EH (cell line): ENCODE results near the gene TNFRSF18.
A peak's percentile ranks its signal among the peaks of the same experiment; 100 is the strongest.

ENCODE experiments used
- DNase-seq: peaks from one replicate; pipeline ENCODE4 v3.0.0-alpha.2; 2015; ENCODE audit warnings: low read depth

Gene TNFRSF18

DNA sequence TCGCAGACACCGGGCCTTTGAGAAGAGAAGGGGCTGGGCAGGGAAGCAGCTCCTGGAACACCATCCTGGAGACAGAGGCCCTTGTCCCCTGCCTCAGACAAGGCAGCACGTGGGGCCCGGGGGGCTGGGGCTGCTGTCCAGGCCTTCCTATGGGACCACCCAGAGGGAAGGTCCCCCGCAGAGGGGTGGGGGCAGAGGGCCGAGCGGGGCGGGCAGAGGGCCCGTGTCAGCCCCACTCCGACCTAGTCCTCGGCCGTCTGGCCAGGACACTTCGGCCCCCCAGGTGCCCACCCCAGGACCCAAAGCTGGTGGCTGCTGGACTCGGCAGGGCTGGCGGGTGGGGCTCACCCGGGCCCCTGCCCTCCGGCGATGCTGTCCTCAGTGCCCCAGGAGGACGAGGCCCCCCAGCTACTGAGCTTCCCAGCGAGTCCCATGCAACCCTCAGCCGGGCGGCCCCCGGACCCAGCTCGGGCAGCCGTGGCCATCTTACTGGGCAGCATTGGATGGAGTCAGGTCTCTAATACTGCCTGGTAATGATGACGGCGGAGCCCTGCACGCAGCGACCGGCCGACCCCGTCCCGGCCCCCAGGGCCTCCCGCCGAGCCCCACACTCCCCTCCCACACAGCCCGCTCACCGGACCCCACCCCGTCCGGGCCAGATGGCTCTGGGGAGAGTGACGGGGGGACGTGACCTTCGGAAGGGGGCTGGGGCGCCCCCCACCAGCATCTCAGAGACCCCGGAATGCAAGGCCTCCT, 39.6 kb downstream of the TNFRSF18 start:
- no peak for DNase-seq

GRCh38 chr1:1165900-1166421, 40.4 kb downstream of the TNFRSF18 start:
- no peak for DNase-seq

- no peak for DNase-seq
Observed at GRCh38 chr1:1165485-1165884, 40.9 kb downstream of the TNFRSF18 start.

GRCh38 chr1:1164701-1165451, 41.5 kb downstream of the TNFRSF18 start:
- no peak for DNase-seq

GRCh38 chr1:1164361-1164700, 42.1 kb downstream of the TNFRSF18 start:
- no peak for DNase-seq

DNA sequence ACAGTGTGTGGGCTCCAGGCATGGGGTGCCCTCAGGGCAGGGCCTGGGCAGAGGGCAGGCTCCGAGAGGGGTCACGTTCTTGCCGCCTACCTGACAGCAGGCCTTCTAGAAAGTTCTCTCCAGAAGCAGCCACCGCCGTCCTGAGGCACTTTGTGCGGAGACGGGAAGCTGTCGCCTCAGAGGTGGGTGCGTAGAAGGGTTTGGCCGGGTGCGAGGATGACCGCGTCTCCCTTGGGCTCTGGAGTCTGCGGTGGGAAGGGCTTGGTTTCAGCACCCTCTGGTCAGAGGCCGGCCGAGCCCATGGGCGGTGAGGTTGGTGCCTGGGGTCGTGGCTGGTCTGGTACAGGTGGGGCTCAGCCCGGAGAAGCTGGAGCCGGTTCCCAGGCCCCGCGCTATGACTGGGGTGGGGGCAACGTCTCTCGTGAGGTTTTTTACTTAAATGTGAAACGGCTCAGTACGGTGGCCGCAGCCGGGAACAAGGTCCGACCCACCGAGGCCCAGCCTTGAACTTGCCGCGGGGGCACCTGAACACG, 42.8 kb downstream of the TNFRSF18 start:
- DNase-seq: no peak

- no peak for DNase-seq
Observed at GRCh38 chr1:1162597-1163537, 43.5 kb downstream of the TNFRSF18 start.

DNA sequence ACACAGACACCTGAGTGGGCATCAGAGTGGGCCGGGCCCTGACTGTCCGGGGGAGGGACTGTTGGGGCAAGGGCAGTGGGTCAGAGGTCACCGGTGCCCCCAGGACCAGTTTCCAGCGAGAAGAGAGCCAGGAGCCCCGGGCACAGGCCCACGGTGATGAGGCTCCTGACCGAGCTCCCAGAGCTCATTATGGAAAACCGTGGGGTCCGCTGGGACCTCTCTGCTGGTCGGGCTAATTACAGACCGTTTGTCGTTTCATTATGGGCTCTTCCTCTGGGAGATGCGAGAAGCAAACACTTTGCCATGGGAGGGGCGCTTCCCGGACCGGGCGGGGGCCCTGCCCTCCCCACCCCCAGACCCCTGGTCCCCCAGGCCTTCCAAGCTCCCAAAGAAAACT, 44.7 kb downstream of the TNFRSF18 start:
- DNase-seq: no peak

DNA sequence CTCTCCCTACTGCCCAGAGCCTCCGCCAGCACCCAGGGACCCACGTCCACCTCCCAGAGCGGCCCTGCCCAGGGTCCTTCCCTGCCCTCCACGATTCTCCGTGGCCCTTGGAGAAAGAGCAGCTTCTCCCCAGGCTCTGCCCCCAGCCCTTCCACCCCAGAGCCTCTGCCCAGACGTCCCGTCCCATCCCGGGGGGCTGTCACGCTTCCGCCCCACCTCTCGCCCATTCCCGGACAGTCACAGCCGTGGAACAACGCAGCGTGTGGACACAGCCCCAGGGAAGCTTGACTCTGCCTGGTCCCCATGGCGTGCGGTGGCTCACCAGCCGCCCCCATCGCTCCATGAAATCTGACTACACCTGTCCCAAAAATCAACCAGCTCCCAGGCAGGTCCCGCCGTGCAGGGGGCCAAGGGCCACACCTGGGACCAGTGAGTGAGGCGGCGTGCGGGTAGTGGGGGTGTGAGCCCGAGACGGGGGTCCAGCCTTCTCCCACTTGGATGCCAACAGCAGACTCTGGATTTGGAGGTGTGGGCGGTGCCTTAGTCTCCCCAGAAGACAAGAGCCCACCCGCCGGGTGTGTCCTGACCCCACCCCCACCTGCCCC, 45.2 kb downstream of the TNFRSF18 start:
- no peak for DNase-seq

DNA sequence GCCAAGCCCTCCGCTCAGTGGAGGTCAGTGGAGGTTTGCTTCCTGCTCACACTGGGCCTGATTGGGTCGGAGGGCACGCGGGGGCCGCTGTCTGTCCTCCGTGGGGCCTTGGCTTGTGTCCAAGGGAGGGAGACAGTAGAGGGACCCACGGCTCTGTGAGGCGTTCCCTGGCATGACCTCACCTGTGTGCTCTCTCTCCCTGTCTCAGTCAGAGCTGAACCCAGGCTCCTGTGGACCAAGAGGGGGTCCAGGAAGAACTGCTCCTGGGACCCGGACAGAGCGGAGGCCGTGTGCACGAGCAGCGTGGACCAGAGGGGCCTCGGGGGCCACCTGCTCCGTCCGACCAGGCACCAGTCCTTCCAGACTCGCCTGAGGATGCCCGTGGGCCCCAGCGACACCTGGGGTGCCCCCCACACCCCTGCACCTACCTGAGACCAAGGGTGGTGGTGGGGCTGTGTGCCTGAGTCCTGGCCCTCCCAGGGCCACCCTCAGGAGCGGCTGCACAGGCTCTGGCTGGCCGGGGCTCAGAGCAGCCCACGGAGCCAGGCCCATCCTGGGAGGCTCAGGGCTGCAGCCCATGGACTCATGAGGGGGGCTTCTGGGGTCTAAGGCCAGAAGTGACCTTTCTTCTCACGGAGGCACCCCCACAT, 46.0 kb downstream of the TNFRSF18 start:
- DNase-seq: no peak

- DNase-seq: peak; percentile 34
Observed at GRCh38 chr1:1157914-1158710, 48.3 kb downstream of the TNFRSF18 start.

DNA sequence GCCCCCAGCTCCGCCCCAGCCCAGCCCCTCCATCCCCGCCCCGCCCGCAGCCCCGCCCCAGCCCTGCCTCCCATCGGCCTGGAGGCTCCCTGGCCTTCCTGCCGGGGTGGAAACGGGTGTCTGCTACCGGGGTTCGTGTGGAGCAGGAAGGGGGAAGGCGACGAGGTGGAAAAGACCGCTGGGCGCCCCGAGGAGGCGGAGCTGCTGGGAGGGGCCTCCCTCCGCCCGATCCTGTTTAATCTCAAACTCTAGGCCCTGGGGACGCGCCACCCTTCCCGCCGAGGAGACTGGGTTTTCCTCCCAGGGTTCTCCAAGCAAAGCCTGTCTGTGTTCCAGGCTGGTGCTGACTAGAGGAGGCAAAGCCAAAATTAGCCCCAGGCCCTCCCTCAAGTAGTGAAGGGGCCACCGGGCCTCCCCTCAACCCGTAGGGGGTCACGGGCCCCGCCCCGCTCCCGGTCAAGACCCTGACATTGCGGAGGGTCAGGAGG, 48.9 kb downstream of the TNFRSF18 start:
- peak; percentile 93 for DNase-seq

DNA sequence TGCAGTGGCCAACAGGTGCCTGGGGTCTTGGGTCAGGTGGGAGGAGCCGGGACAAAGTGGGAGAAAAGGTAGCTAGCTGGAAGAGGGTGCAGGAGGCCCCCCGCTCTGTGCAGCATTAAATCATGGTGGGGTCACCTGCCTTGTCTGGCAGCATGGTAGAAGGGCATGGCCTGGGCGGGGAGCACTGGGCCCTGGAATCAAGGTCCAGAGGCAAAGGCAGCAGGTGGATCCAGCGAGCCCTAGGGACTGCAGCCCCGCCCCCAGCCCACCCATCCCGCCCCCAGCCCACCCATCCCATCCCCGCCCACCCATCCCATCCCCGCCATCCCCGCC, 49.4 kb downstream of the TNFRSF18 start:
- no peak for DNase-seq

GRCh38 chr1:1156140-1157032, 50.0 kb downstream of the TNFRSF18 start:
- no peak for DNase-seq

GRCh38 chr1:1155258-1155657, 51.1 kb downstream of the TNFRSF18 start:
- DNase-seq: no peak

DNA sequence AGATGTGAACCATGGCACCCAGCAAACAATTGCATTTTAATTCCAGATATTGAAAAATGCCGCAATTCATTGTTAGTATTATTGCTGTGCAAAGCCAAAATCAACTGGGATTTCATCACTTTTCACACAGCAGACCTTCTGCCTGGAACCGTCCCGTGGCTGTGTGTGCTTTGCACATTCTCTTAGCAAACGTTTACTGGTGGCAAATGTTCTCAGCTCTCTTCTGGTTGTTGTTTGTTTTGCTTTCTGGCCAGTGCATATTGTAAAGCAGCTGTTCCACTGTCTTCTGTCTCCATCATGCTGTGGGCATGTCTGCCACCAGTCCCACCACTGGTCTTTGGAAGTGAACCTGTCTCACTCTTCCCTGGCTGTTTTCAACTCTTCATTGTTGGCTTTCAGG, 52.5 kb downstream of the TNFRSF18 start:
- DNase-seq: no peak
